LHCN-M2 (cell line): ENCODE measurements around the gene TMEM63C. TPM values are rescaled to one million over a fixed set of nuclear protein-coding genes. Genes with fewer than 3 reads are reported as not detected.
A peak's percentile ranks its signal among the peaks of the same experiment; 100 is the strongest.

Experiments used
- DNase-seq: peaks from one replicate; pipeline ENCODE4 v3.0.0-alpha.2; 2012; ENCODE audit warnings: low read depth
- total RNA-seq: library from RNA; depleted of rRNA; stranded (reverse); fragments of >200 nt; gene quantifications from 2 replicates; pipeline ENCODE4 v1.2.3, GENCODE V29; 2014

Gene TMEM63C
- total RNA-seq, 1 experiment from 2014 or later, result 0.06 TPM

DNA sequence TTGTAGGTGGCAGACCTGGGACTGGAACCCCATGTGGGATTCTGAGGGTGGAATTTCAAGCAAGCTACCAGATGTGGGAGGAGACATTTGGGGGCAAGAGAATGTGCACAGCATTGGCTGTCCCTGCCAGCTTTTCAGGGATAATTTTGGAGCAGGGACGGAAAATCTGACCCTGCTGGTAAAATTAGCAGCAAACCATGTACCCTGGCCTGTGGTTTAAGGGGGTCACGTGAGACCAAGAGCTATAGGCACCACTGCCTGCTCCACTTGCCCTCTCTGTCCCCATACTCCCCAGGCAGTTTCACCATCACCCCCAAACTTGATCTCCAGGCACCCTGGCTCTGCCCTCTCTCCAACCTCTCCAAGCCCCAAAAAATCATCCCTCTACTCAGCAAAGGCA lies 26.5 kb upstream of the TMEM63C start:
- no peak for DNase-seq

GRCh38 chr14:77157740-77158139 lies 23.9 kb upstream of the TMEM63C start:
- DNase-seq, result no peak

GRCh38 chr14:77158175-77158881 lies 23.3 kb upstream of the TMEM63C start:
- DNase-seq, result peak; percentile 78

GRCh38 chr14:77158882-77159255 lies 22.7 kb upstream of the TMEM63C start:
- DNase-seq, result no peak

- no peak for DNase-seq
Observed at GRCh38 chr14:77161011-77161410, 20.6 kb upstream of the TMEM63C start.

- DNase-seq, result no peak
Observed at GRCh38 chr14:77170045-77170444, 11.6 kb upstream of the TMEM63C start.

- DNase-seq, result no peak
Observed at GRCh38 chr14:77172916-77173315, 8.7 kb upstream of the TMEM63C start.

DNA sequence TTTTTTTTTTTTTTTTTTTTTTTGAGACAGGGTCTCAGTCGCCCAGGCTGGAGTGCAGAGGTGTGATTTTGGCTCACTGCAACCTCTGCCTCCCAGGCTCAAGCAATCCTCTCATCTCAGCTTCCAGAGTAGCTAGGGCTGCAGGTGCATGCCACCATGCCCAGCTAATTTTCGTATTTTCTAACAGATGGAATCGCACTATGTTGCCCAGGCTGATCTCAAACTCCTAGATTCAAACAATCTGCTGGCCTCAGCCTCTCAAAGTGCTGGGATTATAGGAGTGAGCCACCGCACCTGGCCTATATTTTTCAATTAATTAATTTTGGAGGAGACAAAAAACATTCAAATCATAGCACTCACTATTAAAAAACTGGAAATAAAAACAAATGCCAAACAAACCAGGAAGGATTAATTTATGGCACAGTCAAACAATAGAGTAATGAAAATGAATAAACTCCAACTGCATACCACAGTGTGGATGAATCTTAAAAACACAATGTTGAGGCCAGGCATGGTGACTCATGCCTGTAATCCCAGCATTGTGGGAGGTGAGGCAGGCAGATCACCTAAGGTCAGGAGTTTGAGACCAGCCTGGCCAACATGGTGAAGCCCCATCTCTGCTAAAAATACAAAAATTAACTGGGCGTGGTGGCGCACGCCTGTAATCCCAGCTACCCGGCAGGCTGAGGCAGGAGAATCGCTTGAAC lies 7.5 kb upstream of the TMEM63C start:
- DNase-seq, result peak; percentile 32

DNA sequence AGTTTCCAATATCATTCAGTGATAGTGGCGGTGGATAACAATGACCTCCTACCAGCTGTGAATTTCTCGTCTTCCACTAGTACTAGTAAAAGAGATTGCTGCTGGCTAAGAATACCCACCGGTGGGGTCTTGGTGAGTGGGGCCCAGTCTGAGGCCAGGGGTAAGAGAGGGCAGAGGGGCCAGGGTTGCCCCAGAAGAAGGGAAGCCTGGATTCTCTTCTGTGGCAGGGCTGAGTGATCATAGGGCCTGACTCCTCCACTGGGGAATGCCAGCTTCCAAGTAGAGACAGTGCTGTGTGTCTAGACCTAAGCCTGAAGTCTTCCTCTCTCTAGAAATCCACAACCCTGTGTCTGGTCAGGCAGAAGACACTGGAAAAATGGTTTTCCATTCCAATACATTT lies 5.8 kb upstream of the TMEM63C start:
- no peak for DNase-seq

DNA sequence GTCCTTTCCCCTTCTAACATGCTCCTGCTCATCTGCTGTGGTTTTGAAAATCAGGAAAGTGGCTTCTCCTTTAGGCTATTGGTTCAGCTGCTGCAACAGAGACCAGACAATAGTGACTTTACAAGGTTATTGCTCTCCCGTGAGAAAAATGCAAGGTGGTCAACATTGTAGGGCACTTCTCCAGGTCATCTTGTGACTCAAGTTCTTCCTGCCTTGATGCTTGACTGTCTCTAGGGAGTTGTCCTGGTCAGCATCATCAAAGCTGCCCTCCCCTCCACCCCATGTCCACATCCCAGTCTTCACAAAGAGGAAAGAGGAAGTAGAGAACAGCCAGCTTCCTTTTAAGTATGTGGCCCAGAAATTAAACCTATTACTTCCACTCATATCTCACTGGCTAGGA lies 3.9 kb upstream of the TMEM63C start:
- DNase-seq, result peak; percentile 51

GRCh38 chr14:77178656-77179055 lies 2.9 kb upstream of the TMEM63C start:
- no peak for DNase-seq

- no peak for DNase-seq
Observed at GRCh38 chr14:77180726-77181602, 634 bp upstream of the TMEM63C start.

- no peak for DNase-seq
Observed at GRCh38 chr14:77183896-77184295, 2.3 kb downstream of the TMEM63C start.

- peak; percentile 7 for DNase-seq
Observed at GRCh38 chr14:77184396-77185092, 2.9 kb downstream of the TMEM63C start.

- DNase-seq, result peak; percentile 6
Observed at GRCh38 chr14:77185093-77185465, 3.5 kb downstream of the TMEM63C start.

- peak; percentile 98 for DNase-seq
Observed at GRCh38 chr14:77186911-77187648, 5.5 kb downstream of the TMEM63C start.

- DNase-seq, result no peak
Observed at GRCh38 chr14:77187649-77188012, 6.0 kb downstream of the TMEM63C start.

DNA sequence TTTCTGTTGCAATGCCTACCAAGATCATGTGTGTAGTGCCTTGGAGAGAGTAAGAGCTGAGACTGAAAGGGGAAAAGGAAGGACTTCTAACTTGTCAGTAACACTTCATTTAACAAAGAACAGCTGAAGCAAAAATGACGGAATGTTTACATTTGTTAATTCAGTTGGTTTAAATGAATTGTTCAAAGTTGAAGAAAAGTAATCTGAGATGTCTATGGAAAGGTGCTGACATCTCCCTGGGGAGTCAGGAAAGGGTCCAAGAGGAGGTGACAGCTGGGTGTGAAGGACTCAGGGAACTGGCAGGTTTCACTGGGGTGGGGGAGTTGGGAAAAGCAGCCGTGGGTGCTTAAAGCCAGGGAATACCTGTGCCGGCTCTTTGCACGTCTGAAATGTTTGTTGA lies 7.9 kb downstream of the TMEM63C start:
- no peak for DNase-seq

GRCh38 chr14:77190977-77191376 lies 9.4 kb downstream of the TMEM63C start:
- no peak for DNase-seq

DNA sequence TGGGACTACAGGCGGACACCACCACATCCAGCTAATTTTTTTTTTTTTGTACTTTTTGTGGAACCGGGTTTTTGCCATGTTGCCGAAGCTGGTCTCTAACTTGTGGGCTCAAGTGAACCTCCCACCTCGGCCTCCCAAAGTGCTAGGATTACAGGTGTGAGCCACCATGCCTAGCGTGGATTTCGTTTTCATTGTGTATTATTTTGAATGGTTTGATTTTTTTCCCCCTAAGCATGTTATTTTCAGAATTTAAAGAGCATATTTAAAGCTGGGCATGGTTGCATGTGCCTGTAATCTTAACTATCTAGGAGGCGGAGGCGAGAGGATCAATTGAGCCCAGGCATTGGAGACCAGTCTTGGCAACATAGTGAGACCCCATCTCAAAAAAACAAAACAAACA lies 13.1 kb downstream of the TMEM63C start:
- DNase-seq, result no peak

DNA sequence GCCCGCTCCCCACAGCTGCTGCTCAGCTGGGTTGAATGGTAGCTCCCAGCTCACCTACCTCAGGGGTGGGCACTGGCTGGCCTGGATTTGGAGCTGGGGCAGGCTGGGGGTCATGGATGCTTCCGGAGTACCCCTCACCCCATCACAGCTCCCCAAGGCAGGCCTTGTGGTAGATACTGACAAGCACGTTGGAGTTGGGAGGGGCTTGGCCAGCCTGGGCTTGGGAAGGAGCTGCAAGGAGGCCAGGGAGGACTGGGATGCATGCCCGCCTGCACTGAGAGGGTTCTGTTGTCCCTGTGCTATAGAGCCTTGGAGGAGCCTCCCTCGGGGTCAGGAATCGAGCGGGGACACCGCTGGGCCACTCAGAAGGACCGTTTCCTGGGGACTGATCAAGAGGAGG lies 14.2 kb downstream of the TMEM63C start:
- DNase-seq, result no peak
